ENCODE results near the gene EPHB1. TPM values are rescaled to one million over a fixed set of nuclear protein-coding genes. Genes with fewer than 3 reads are reported as not detected.

Gene EPHB1
- total and polyA plus RNA-seq, 2 of the 13 experiments (the other 11 are each of a cell fraction or from before 2014, with no cell fraction given): 0.07 to 0.21 TPM

GRCh38 chr3:135175728-135176277, 380.7 kb downstream of the EPHB1 start:
- no peak overlapping the region for H3K4me3 ChIP-seq (replicated peaks in 1 of 3; ENCODE audit: insufficient read depth in 1 of 3, low read depth in 2 of 3, low read length in 3 of 3)
- no peak for DNase-seq (ENCODE audit: low spot score)
- no peak for FAIRE-seq
- no TSS peak for BruUV-seq (replicated peaks)
- H3K27ac ChIP-seq (ENCODE audit: extremely low read length, insufficient read depth, low read length): no peak overlapping the region
- intact Hi-C loops (cut with micrococcal nuclease; ENCODE audit: unreplicated experiment): no loop called here
- ChIA-PET CTCF (ENCODE audit: low intra/inter-chr PET ratio, low total read pairs) (no interaction called here), POLR2A (no interaction called here)
- in situ Hi-C loops (cut with HindIII; ENCODE audit: extremely low pct_ligation_motif_present, low pct_unique_long_range_greater_than_20kb): no loop called here
- no peaks in the 10 kb centered on the region for H3K36me3 ChIP-seq (replicated peaks in 1 of 2; ENCODE audit: control insufficient read depth in 1 of 2, insufficient read depth in 2 of 2, low read length in 2 of 2)
- no peaks in the 10 kb centered on the region for H3K79me2 ChIP-seq (ENCODE audit: insufficient read depth, low read length)
- no peak overlapping the region for H3K4me2 ChIP-seq (ENCODE audit: low read depth, low read length)
- no peaks in the 10 kb centered on the region for H3K4me1 ChIP-seq (ENCODE audit: insufficient read depth, low read length)
- WGBS (ENCODE audit: low lambda C conversion rate): 4% methylated on average over 1 of the region's 5 CpGs
- H2AFZ ChIP-seq (ENCODE audit: low read length): no peak overlapping the region
- H4K20me1 ChIP-seq (ENCODE audit: insufficient read depth, low read length): no peaks in the 10 kb centered on the region
- no peaks in the 10 kb centered on the region for H3K9me3 ChIP-seq (ENCODE audit: low read length)
- no peak for ATAC-seq
- no peak overlapping the region for H3K9ac ChIP-seq (ENCODE audit: insufficient read depth, low read depth, low read length)
- peaks cover 2 to 10% of the 10 kb centered on the region in 2 experiments; a peak in 2 of 5 replicates for H3K27me3 ChIP-seq (ENCODE audit: control insufficient read depth in 1 of 2, insufficient read depth in 2 of 2, low read length in 2 of 2)
- no peak for TF ChIP-seq RBM39 (IDR thresholded peaks at IDR 0.05; ENCODE audit: low read depth, low read length, poor library complexity, severe bottlenecking)

GRCh38 chr3:135176881-135177280, 381.8 kb downstream of the EPHB1 start:
- DNase-seq (ENCODE audit: low spot score) (no peak), FAIRE-seq (no peak), ATAC-seq (no peak)
- 19% methylated on average over 9 of the region's 9 CpGs for WGBS (ENCODE audit: low lambda C conversion rate)
- Histone ChIP-seq H3K27me3 (ENCODE audit: control insufficient read depth in 1 of 2, insufficient read depth in 2 of 2, low read length in 2 of 2) (peaks cover 2 to 10% of the 10 kb centered on the region in 2 experiments; a peak in 2 of 5 replicates), H3K4me2 (ENCODE audit: low read depth, low read length) (no peak overlapping the region), H3K79me2 (ENCODE audit: insufficient read depth, low read length) (no peaks in the 10 kb centered on the region), H3K4me3 (replicated peaks in 1 of 3; ENCODE audit: insufficient read depth in 1 of 3, low read depth in 2 of 3, low read length in 3 of 3) (no peak overlapping the region), H3K27ac (ENCODE audit: extremely low read length, insufficient read depth, low read length) (no peak overlapping the region), H4K20me1 (ENCODE audit: insufficient read depth, low read length) (no peaks in the 10 kb centered on the region), H3K9me3 (ENCODE audit: low read length) (no peaks in the 10 kb centered on the region), H3K36me3 (replicated peaks in 1 of 2; ENCODE audit: control insufficient read depth in 1 of 2, insufficient read depth in 2 of 2, low read length in 2 of 2) (no peaks in the 10 kb centered on the region), H2AFZ (ENCODE audit: low read length) (no peak overlapping the region), H3K9ac (ENCODE audit: insufficient read depth, low read depth, low read length) (no peak overlapping the region), H3K4me1 (ENCODE audit: insufficient read depth, low read length) (no peaks in the 10 kb centered on the region)
- CTCF ChIA-PET (ENCODE audit: low intra/inter-chr PET ratio, low total read pairs): no interaction called here
- TF ChIP-seq TRIM24 (CRISPR knock-in tag; IDR thresholded peaks at IDR 0.05) (no peak), CREB1 (IDR thresholded peaks at IDR 0.05) (peak; percentile 42), CREB1 (CRISPR knock-in tag; IDR thresholded peaks at IDR 0.05) (no peak)
- in situ Hi-C loops (cut with HindIII; ENCODE audit: extremely low pct_ligation_motif_present, low pct_unique_long_range_greater_than_20kb) (no loop called here), intact Hi-C loops (cut with micrococcal nuclease; ENCODE audit: unreplicated experiment) (no loop called here)
- no TSS peak for BruUV-seq (replicated peaks)
- POLR2A ChIA-PET: no interaction called here
